GM10266 (cell line): ENCODE measurements around the gene ATP6V0E1.

Experiments used
- DNase-seq: peaks from one replicate; pipeline ENCODE4 v3.0.0; 2012; ENCODE audit errors: extremely low spot score
- CTCF ChIP-seq: IDR thresholded peaks from 2 replicates; pipeline ENCODE4 v1.5.1; 2012; ENCODE audit warnings: mild to moderate bottlenecking, low read depth; ENCODE audit not compliant: control insufficient read depth, insufficient read depth; ENCODE audit errors: missing control alignments

Gene ATP6V0E1

DNA sequence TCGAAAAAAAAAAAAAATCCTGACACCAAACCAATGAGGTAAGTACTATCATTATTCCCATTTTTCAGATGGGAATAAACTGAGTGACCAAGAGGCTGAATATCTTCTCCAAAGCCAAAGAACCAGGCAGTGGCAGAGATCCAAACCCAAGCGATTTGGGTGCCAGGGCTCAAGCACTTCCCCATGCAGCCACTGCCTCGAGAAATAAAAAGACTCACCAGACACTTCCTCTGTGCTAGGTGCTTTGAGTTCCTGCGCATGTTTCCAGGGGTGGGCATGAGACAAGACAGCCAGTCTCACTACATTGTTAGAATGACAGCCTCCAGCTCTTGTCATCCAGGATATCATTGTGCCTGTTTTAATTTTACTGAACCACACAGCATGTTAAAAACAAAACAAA lies 26.6 kb upstream of the ATP6V0E1 start:
- TF ChIP-seq CTCF = no peak

DNA sequence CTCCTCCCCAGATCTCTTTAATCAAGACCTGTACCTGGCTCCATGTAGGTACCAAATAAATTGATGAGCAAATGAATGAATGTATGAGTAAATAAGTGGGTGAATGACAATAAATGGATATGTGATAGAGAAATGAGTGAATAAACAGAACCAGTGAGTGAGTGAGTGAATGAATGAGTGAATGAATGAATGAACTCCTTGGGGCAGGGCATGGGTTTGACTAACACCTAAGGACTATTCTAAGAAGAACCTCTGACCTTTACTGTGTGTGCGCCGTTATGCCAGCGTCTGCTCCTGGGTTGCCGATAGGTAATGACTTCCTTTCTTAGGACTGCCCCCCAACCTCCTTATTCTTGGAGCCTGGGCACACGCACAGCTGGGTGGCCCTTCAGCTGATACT lies 26.1 kb upstream of the ATP6V0E1 start:
- TF ChIP-seq CTCF = no peak

More for the DNA sequence above, 26.6 kb upstream of the ATP6V0E1 start:
- no peak for DNase-seq

GRCh38 chr5:172958331-172959046 lies 25.1 kb upstream of the ATP6V0E1 start:
- DNase-seq = peak; percentile 90
- TF ChIP-seq CTCF = no peak

More for the DNA sequence above, 26.1 kb upstream of the ATP6V0E1 start:
- no peak for DNase-seq

- no peak for TF ChIP-seq CTCF
- DNase-seq = no peak
Measured at GRCh38 chr5:172959824-172960799, 23.5 kb upstream of the ATP6V0E1 start.

- no peak for TF ChIP-seq CTCF
Measured at GRCh38 chr5:172969921-172970320, 13.7 kb upstream of the ATP6V0E1 start.

GRCh38 chr5:172971482-172971881 lies 12.1 kb upstream of the ATP6V0E1 start:
- DNase-seq = no peak
- no peak for TF ChIP-seq CTCF

More at GRCh38 chr5:172969921-172970320, 13.7 kb upstream of the ATP6V0E1 start:
- DNase-seq = no peak
